ENCODE results near the gene HPS4.
"Not testable (repeated sequence)": the region's sequence is repeated elsewhere in the genome, so short reads cannot be mapped to it uniquely, and the experiment has no call there.

Gene HPS4

DNA sequence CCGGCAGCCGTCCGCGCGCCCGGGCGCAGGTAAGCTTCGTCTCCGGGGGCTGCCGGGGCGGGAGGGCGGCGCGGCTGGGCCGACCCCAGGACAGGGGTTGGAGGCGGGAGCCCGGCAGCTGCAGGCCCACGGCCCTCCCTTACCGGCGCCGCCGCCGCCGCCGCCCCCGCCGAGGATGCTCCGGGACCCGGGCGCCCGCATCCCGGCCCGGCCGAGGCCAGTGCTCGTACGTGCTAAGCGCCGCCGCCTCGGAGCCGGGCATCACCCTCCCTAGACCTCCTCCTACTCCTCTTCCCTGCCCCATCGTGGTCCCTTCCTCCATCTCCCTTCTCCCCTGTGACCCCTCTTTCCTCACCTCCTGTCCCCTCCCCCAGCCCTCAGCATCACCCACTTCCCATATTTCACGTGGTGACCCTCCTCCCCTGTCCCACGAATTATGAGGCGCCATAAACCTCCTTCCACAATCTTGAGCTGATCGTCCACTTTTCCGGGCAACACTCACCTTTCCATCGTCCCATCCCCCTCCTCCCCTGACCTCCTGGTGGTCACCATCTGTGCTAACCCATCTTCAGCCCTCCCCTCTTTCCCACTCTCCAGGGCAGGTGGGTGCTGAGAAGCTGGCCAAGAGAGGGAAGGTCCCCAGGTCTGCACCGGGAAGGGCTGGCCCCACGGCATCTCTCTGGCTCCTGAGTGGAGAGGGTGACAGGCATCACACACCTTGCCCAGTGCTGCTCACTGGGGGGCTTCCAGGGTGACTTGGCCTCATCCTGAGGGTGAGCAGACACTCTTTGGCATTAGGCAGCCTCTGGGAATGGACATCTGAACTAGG, 53.9 kb downstream of the HPS4 start:
- peaks cover 48% of the 10 kb centered on the region for H3K36me3 Mint-ChIP-seq
- peaks cover 51% of the 10 kb centered on the region for H3K4me1 Mint-ChIP-seq
- peak overlapping the region; percentile 84 for H3K4me3 Mint-ChIP-seq
- ATAC-seq (peak; percentile 2), DNase-seq (ENCODE audit: low spot score in 2 of 2) (peak in 1 of 2 donors; percentile 62)
- H3K9me3 Mint-ChIP-seq = no peaks in the 10 kb centered on the region
- peak overlapping the region; percentile 75 for H3K27ac Mint-ChIP-seq

DNA sequence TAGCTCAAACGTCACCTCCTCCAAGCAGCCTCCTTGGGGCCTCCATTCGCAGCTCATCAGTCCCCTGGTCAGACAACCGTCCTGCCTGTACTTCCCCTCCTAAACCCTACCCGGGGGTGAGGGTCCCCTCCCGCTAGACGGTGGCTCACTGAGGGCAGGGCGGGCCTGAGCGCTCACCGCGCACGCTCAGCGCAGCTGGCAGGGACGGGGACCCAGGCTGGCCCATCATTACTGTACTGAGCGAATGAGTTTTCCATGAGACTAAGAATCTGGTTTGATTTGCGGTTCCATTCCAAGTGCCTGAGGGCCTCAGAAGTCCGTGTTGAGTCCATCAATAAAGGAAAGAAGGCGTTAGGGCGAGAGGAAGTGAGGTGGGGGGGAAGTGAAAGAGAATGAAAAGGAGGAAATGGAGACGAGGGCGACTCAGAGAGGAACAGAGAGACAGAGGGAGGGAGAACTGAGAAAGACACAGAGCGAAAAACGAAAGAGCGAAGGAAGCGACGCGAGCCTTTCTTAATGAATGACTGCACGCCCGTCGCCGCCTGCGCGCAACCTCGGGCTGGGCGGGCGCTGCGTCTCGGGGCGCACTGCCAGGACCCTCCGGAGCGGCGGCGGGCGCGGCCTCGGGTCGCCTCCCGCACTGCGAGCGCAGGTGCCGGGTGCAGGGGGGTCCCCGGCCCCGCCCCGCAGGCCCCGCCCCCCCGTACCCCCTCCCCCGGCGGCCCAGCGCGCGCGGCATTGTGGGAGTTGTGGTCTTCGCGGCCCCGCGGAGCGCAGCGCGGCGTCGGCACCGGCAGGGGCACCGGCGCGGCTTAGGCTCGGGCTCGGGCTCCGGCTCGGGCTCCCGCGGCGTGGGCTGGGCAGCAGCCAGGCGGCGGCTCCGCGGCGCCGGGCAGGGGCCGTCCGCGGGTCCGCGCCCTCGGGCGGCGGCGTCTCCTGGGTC, 54.8 kb downstream of the HPS4 start, which contains the start of gene ASPHD2:
ASPHD2 (plus strand) TSS at position 746 of the 943 bp plus-strand sequence. CDS start 4,356 bp downstream, outside the sequence.
- Mint-ChIP-seq H3K4me3 (peak within 1 kb of the TSS; percentile 84), H3K4me1 (peaks cover 51% of the 10 kb centered on the region), H3K27ac (peak within 1 kb of the TSS; percentile 99), H3K9me3 (no peaks in the 10 kb centered on the region), H3K36me3 (peaks cover 40% of the 10 kb centered on the region)
- DNase-seq (ENCODE audit: low spot score in 2 of 2) (peak; percentile 67 to 89), ATAC-seq (peak; percentile 91)

GRCh38 chr22:26426924-26427323, 56.7 kb downstream of the HPS4 start:
- Mint-ChIP-seq H3K36me3 (peaks cover 25% of the 10 kb centered on the region), H3K4me3 (peak overlapping the region; percentile 13), H3K9me3 (no peaks in the 10 kb centered on the region), H3K4me1 (peaks cover 42% of the 10 kb centered on the region), H3K27ac (no peak overlapping the region)
- DNase-seq (ENCODE audit: low spot score in 2 of 2) (no peak), ATAC-seq (no peak)

DNA sequence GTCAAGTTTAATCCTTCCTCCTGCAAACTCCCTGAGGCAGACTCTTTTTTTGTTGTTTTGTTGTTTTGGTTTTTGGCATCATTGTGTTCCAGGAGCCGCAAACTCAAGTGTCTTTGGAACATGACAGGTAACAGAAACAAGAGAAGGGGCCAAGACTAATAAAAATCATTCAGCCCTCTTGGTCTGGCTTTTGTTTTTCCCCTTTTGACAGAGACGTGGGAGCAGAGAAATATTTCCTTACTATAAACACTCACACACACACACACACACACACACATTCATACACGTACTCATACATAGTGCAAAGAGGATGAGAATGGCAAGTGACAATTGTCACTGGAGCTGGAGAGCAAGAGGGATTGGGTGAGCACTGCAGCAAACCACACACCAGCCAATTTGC, 65.0 kb downstream of the HPS4 start:
- Mint-ChIP-seq H3K9me3 (no peaks in the 10 kb centered on the region), H3K4me1 (no peaks in the 10 kb centered on the region), H3K27ac (no peak overlapping the region), H3K4me3 (no peak overlapping the region), H3K36me3 (no peaks in the 10 kb centered on the region)
- no peak for ATAC-seq
- no peak for DNase-seq (ENCODE audit: low spot score in 2 of 2)

- DNase-seq (ENCODE audit: low spot score in 2 of 2) = no peak
- ATAC-seq = no peak
Observed at GRCh38 chr22:26417406-26417805, 66.2 kb downstream of the HPS4 start.

DNA sequence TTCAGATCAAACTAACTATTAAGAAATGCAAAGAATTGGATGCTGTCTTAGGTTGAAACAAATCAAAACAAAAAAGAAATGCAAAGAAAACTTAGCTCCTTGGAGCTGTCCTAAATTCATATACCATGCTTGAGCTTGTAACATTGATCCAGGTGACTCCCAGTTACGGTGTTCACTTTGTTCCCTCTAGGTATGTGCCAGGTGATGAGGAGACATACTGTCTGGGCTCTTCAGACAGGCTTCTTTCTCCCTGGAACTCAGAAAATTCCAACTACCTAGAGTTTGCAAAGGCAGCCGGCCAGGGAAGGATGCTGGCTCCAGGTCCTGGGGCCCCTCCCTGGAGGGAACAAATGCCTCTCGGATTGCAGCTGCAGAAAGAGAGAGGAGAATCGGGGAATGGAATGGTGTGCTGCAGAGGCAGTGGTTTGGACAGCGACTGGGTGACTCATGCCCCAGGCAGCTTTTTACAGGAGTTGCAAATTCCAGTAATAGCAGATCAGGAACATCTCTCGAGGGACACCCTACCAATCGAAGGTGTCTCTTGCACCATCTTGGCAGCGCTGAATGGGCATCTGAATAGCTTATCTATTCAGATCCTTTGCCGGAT, 66.8 kb downstream of the HPS4 start:
- Mint-ChIP-seq H3K4me3 (no peak overlapping the region), H3K36me3 (no peaks in the 10 kb centered on the region), H3K9me3 (no peaks in the 10 kb centered on the region), H3K4me1 (no peaks in the 10 kb centered on the region), H3K27ac (no peak overlapping the region)
- no peak for DNase-seq (ENCODE audit: low spot score in 2 of 2)
- ATAC-seq = no peak

More at GRCh38 chr22:26417406-26417805, 66.2 kb downstream of the HPS4 start:
- no peak overlapping the region for H3K4me3 Mint-ChIP-seq
- H3K9me3 Mint-ChIP-seq = no peaks in the 10 kb centered on the region
- H3K4me1 Mint-ChIP-seq = no peaks in the 10 kb centered on the region
- no peaks in the 10 kb centered on the region for H3K36me3 Mint-ChIP-seq
- H3K27ac Mint-ChIP-seq = no peak overlapping the region

- no peaks in the 10 kb centered on the region for H3K36me3 Mint-ChIP-seq
- no peak overlapping the region for H3K4me3 Mint-ChIP-seq
- no peak overlapping the region for H3K27ac Mint-ChIP-seq
- H3K9me3 Mint-ChIP-seq = no peaks in the 10 kb centered on the region
- H3K4me1 Mint-ChIP-seq = no peaks in the 10 kb centered on the region
- ATAC-seq (no peak), DNase-seq (ENCODE audit: low spot score in 2 of 2) (no peak)
Observed at GRCh38 chr22:26416256-26416655, 67.3 kb downstream of the HPS4 start.

DNA sequence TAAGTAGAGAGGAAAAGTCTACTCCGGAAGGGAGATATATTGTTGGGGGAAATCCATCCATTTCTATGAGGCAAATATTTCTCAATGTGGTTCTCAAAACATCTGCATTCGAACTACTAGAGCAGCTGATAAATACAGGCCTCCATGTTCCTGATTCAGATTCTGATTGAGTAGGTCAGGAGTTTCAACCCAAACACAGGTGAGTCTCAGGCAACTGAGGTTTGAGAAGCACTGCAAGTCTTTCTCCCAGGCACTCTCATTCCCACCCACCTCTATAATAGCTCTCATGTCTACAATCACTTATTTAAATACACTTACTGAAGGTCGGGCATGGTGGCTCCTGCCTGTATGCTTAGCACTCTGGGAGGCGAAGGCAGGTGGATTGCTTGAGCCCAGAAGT, 69.2 kb downstream of the HPS4 start:
- no peaks in the 10 kb centered on the region for H3K36me3 Mint-ChIP-seq
- DNase-seq (ENCODE audit: low spot score in 2 of 2) = no peak
- no peaks in the 10 kb centered on the region for H3K4me1 Mint-ChIP-seq
- no peak overlapping the region for H3K4me3 Mint-ChIP-seq
- no peak overlapping the region for H3K27ac Mint-ChIP-seq
- H3K9me3 Mint-ChIP-seq = no peaks in the 10 kb centered on the region
- ATAC-seq = peak; percentile 39

DNA sequence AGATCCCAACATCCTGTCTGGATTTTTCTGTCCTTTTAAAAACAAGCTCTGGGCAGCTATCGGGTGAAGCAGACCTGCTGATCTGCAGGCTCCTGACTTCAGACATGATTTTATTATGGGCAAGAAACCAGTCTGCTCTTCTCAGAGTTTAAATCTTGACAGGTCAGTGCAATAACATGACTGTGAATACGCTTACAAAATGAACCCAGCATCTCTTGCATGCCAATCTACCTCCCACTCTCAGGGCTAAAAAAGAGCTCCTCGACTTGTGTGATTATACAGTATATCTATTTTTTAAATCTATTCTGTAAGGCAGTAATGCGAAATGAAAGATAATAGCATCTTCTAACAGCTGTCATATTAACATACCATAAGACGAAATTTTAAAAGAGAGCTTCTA, 73.2 kb downstream of the HPS4 start:
- Mint-ChIP-seq H3K4me3 (no peak overlapping the region), H3K4me1 (no peaks in the 10 kb centered on the region), H3K36me3 (no peaks in the 10 kb centered on the region), H3K9me3 (no peaks in the 10 kb centered on the region), H3K27ac (no peak overlapping the region)
- ATAC-seq = no peak
- no peak for DNase-seq (ENCODE audit: low spot score in 2 of 2)

DNA sequence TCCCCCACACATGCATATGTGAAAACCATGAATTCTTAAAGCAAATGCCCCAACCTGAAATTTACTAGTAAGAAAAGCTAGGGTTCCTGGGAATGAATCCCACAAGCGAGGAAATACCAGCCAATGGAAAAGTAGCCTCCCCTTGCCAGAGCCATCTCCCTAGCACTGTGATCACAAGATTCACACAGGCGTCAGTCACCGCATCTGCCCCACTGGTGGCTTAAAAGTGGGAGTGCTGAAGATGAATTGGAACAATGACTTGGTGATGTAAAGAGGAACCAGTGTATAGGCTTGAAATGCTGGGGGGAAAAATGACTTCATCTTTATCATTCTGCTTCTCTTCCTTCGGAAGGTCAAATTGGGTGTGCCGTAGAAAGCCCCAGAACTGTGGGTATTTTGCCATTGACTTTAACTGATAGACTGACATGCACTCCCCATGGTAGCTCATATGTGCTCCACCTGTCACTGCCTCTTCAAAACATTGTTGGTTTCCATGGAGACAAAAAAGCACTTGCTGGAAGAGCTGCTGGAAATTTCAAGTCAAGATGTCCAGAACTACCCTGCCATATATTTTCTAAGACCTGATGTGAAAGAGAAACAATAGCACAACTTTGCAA, 73.8 kb downstream of the HPS4 start:
- H3K9me3 Mint-ChIP-seq = no peaks in the 10 kb centered on the region
- no peak for ATAC-seq
- H3K36me3 Mint-ChIP-seq = no peaks in the 10 kb centered on the region
- H3K4me1 Mint-ChIP-seq = peaks cover under 1% of the 10 kb centered on the region
- no peak overlapping the region for H3K4me3 Mint-ChIP-seq
- no peak overlapping the region for H3K27ac Mint-ChIP-seq
- DNase-seq (ENCODE audit: low spot score in 2 of 2) = no peak

DNA sequence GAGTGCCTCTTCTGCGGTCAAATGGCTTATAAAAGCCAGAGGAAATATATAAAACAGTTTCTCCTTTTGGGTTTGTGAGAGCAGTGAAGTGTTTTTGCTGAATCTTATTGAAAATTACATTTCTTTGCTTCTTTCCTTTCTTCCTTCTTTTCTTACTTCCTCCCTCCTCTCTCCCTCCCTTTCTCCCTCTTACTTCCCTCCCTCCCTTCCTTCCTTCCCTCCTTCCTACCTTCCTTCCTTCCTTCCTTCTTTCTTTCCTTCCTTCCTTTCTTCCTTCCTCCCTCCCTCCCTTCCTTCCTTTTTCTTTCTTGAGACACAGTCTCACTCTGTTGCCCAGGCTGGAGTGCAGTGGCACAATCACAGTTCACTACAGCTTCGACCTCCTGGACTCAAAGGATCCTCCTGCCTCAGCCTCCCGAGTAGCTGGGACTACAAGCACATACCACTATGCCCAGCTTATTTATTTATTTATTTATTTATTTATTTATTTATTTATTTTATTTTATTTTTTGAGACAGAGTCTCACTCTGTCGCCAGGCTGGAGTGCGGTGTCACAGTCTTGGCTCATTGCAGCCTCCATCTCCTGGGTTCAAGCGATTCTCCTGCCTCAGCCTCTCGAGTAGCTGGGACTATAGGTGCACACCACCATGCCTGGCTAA, 74.9 kb downstream of the HPS4 start:
- H3K27ac Mint-ChIP-seq; ATAC-seq; DNase-seq (ENCODE audit: low spot score in 2 of 2); H3K4me3 Mint-ChIP-seq; H3K4me1 Mint-ChIP-seq; H3K9me3 Mint-ChIP-seq; H3K36me3 Mint-ChIP-seq: not testable (repeated sequence)

GRCh38 chr22:26406118-26406517, 77.5 kb downstream of the HPS4 start:
- Mint-ChIP-seq H3K36me3 (no peaks in the 10 kb centered on the region), H3K9me3 (no peaks in the 10 kb centered on the region), H3K4me3 (no peak overlapping the region), H3K27ac (no peak overlapping the region), H3K4me1 (peaks cover 10% of the 10 kb centered on the region)
- DNase-seq (ENCODE audit: low spot score in 2 of 2) (no peak), ATAC-seq (no peak)

DNA sequence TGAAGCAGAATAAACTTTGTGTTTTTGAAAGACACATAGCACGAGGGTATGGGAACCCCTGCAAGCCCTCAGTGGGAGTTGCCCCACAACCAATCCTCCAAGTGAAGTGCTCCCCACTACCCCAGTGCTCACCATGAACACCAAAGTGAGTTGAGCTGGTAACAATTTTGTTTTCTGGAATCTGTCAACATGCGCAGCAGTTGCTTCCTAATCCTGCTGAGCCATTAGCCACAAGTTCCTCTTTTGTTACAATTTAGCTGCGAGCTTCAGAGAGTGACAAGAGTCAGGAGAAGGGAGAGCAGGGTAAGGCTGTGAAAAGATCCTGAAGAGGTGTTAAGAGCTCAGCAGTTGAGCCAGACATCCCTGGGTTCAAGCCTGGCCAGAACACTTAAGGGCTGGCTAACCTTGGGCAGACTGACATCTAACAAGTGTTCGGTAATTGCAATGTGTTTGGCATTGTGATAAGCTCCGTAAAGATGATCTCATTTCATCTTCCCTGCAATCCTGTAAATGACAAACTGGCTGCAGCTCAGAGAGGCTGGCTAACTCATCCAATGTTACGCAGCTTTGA, 78.6 kb downstream of the HPS4 start:
- DNase-seq (ENCODE audit: low spot score in 2 of 2) = no peak
- no peaks in the 10 kb centered on the region for H3K36me3 Mint-ChIP-seq
- peaks cover 10% of the 10 kb centered on the region for H3K4me1 Mint-ChIP-seq
- H3K9me3 Mint-ChIP-seq = no peaks in the 10 kb centered on the region
- H3K27ac Mint-ChIP-seq = peak overlapping the region; percentile 3
- ATAC-seq = no peak
- no peak overlapping the region for H3K4me3 Mint-ChIP-seq

DNA sequence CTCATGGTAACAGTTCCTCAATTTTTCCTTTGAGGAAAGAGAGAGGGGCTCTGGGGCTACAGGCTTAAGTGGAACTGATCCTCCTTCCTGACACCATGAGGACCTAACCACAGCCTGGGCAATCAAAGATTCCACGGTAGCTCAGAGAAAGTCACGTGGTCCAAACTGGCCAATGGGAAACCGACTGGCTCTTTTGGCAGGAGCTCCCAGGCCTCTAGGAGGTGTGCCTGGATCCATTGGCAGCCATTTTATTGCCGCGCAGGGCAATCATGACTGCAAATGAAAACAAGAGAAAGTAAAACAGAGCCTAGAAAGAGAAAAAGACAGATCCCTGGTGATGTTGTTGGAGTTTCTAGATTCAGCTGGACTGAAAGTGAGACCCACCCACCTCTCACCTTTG, 81.9 kb downstream of the HPS4 start:
- ATAC-seq = no peak
- H3K9me3 Mint-ChIP-seq = no peaks in the 10 kb centered on the region
- no peak overlapping the region for H3K27ac Mint-ChIP-seq
- no peak overlapping the region for H3K4me3 Mint-ChIP-seq
- no peak for DNase-seq (ENCODE audit: low spot score in 2 of 2)
- peaks cover 10% of the 10 kb centered on the region for H3K4me1 Mint-ChIP-seq
- no peaks in the 10 kb centered on the region for H3K36me3 Mint-ChIP-seq
